GM21526 (cell line): ENCODE data around the gene STAT5B.

Source experiments
- ATAC-seq: cut with Tn5 transposase; IDR thresholded peaks from one replicate; pipeline ENCODE4 v1.9.1; 2021; ENCODE audit warnings: moderate library complexity; ENCODE audit not compliant: unreplicated experiment, low FRiP score

The STAT5B gene

GRCh38 chr17:42159796-42160530 is 116.2 kb downstream of the STAT5B start:
- ATAC-seq = no peak

GRCh38 chr17:42155614-42156045 is 120.6 kb downstream of the STAT5B start:
- no peak for ATAC-seq

- ATAC-seq = no peak
Measured at GRCh38 chr17:42153919-42154742, 122.1 kb downstream of the STAT5B start.
